ENCODE measurements around the gene QSOX2.
"Not testable (repeated sequence)": the region's sequence is repeated elsewhere in the genome, so short reads cannot be mapped to it uniquely, and the experiment has no call there.

Gene QSOX2

GRCh38 chr9:136244122-136244968 lies 1.3 kb downstream of the QSOX2 start:
- peak; percentile 80 for DNase-seq (ENCODE audit: low spot score)
- peaks cover 4% of the 10 kb centered on the region for H3K27me3 Mint-ChIP-seq (ENCODE audit: low read depth)
- H3K4me1 Mint-ChIP-seq (ENCODE audit: low read depth): peaks cover 29% of the 10 kb centered on the region

GRCh38 chr9:136243631-136244030 lies 2.0 kb downstream of the QSOX2 start:
- Mint-ChIP-seq H3K36me3 (ENCODE audit: low read depth) (peaks cover 5% of the 10 kb centered on the region), H3K4me1 (ENCODE audit: low read depth) (peaks cover 29% of the 10 kb centered on the region), H3K4me3 (peak overlapping the region; percentile 92), H3K9me3 (no peaks in the 10 kb centered on the region), H3K27ac (peak overlapping the region; percentile 86), H3K27me3 (ENCODE audit: low read depth) (peaks cover 4% of the 10 kb centered on the region)
- peak; percentile 18 for DNase-seq (ENCODE audit: low spot score)

More at GRCh38 chr9:136244122-136244968, 1.3 kb downstream of the QSOX2 start:
- no peaks in the 10 kb centered on the region for H3K9me3 Mint-ChIP-seq
- peaks cover 5% of the 10 kb centered on the region for H3K36me3 Mint-ChIP-seq (ENCODE audit: low read depth)
- H3K4me3 Mint-ChIP-seq: peak overlapping the region; percentile 92
- peak overlapping the region; percentile 86 for H3K27ac Mint-ChIP-seq

- H3K27ac Mint-ChIP-seq: peak overlapping the region; percentile 86
- peak overlapping the region; percentile 92 for H3K4me3 Mint-ChIP-seq
- peaks cover 5% of the 10 kb centered on the region for H3K36me3 Mint-ChIP-seq (ENCODE audit: low read depth)
- DNase-seq (ENCODE audit: low spot score): no peak
- H3K27me3 Mint-ChIP-seq (ENCODE audit: low read depth): peaks cover 4% of the 10 kb centered on the region
- H3K9me3 Mint-ChIP-seq: no peaks in the 10 kb centered on the region
- peaks cover 29% of the 10 kb centered on the region for H3K4me1 Mint-ChIP-seq (ENCODE audit: low read depth)
Observed at GRCh38 chr9:136242918-136243525, 2.6 kb downstream of the QSOX2 start.

- no peak overlapping the region for H3K4me3 Mint-ChIP-seq
- H3K9me3 Mint-ChIP-seq: no peaks in the 10 kb centered on the region
- no peak overlapping the region for H3K27ac Mint-ChIP-seq
- H3K27me3 Mint-ChIP-seq (ENCODE audit: low read depth): peaks cover 3% of the 10 kb centered on the region
- no peak for DNase-seq (ENCODE audit: low spot score)
- H3K4me1 Mint-ChIP-seq (ENCODE audit: low read depth): peaks cover 29% of the 10 kb centered on the region
- peaks cover 5% of the 10 kb centered on the region for H3K36me3 Mint-ChIP-seq (ENCODE audit: low read depth)
Observed at GRCh38 chr9:136242248-136242647, 3.4 kb downstream of the QSOX2 start.

- no peak overlapping the region for H3K27ac Mint-ChIP-seq
- no peaks in the 10 kb centered on the region for H3K27me3 Mint-ChIP-seq (ENCODE audit: low read depth)
- H3K36me3 Mint-ChIP-seq (ENCODE audit: low read depth): peaks cover 5% of the 10 kb centered on the region
- no peaks in the 10 kb centered on the region for H3K9me3 Mint-ChIP-seq
- DNase-seq (ENCODE audit: low spot score): no peak
- no peak overlapping the region for H3K4me3 Mint-ChIP-seq
- H3K4me1 Mint-ChIP-seq (ENCODE audit: low read depth): peaks cover 29% of the 10 kb centered on the region
Observed at GRCh38 chr9:136241542-136241941, 4.1 kb downstream of the QSOX2 start.

- Mint-ChIP-seq H3K4me3 (no peak overlapping the region), H3K4me1 (ENCODE audit: low read depth) (peaks cover 26% of the 10 kb centered on the region), H3K36me3 (ENCODE audit: low read depth) (peaks cover 5% of the 10 kb centered on the region), H3K9me3 (no peaks in the 10 kb centered on the region), H3K27ac (no peak overlapping the region), H3K27me3 (ENCODE audit: low read depth) (no peaks in the 10 kb centered on the region)
- no peak for DNase-seq (ENCODE audit: low spot score)
Observed at GRCh38 chr9:136240941-136241340, 4.7 kb downstream of the QSOX2 start.

- H3K27me3 Mint-ChIP-seq (ENCODE audit: low read depth): no peaks in the 10 kb centered on the region
- no peak overlapping the region for H3K27ac Mint-ChIP-seq
- H3K36me3 Mint-ChIP-seq (ENCODE audit: low read depth): peaks cover 7% of the 10 kb centered on the region
- H3K9me3 Mint-ChIP-seq: no peaks in the 10 kb centered on the region
- H3K4me1 Mint-ChIP-seq (ENCODE audit: low read depth): peaks cover 23% of the 10 kb centered on the region
- DNase-seq (ENCODE audit: low spot score): no peak
- no peak overlapping the region for H3K4me3 Mint-ChIP-seq
Observed at GRCh38 chr9:136239983-136240330, 5.7 kb downstream of the QSOX2 start.

- H3K4me3 Mint-ChIP-seq: no peak overlapping the region
- H3K4me1 Mint-ChIP-seq (ENCODE audit: low read depth): peaks cover 19% of the 10 kb centered on the region
- peaks cover 8% of the 10 kb centered on the region for H3K36me3 Mint-ChIP-seq (ENCODE audit: low read depth)
- no peak for DNase-seq (ENCODE audit: low spot score)
- no peaks in the 10 kb centered on the region for H3K27me3 Mint-ChIP-seq (ENCODE audit: low read depth)
- H3K27ac Mint-ChIP-seq: peak overlapping the region; percentile 31
- H3K9me3 Mint-ChIP-seq: no peaks in the 10 kb centered on the region
Observed at GRCh38 chr9:136239135-136239982, 6.3 kb downstream of the QSOX2 start.

GRCh38 chr9:136238342-136238732 lies 7.3 kb downstream of the QSOX2 start:
- no peak for DNase-seq (ENCODE audit: low spot score)
- Mint-ChIP-seq H3K36me3 (ENCODE audit: low read depth) (peaks cover 10% of the 10 kb centered on the region), H3K4me1 (ENCODE audit: low read depth) (peaks cover 16% of the 10 kb centered on the region), H3K4me3 (no peak overlapping the region), H3K27me3 (ENCODE audit: low read depth) (no peaks in the 10 kb centered on the region), H3K9me3 (no peaks in the 10 kb centered on the region), H3K27ac (no peak overlapping the region)

- Mint-ChIP-seq H3K4me3 (no peak overlapping the region), H3K9me3 (no peaks in the 10 kb centered on the region), H3K27ac (no peak overlapping the region), H3K27me3 (ENCODE audit: low read depth) (no peaks in the 10 kb centered on the region), H3K4me1 (ENCODE audit: low read depth) (peaks cover 14% of the 10 kb centered on the region), H3K36me3 (ENCODE audit: low read depth) (peaks cover 11% of the 10 kb centered on the region)
- DNase-seq (ENCODE audit: low spot score): no peak
Observed at GRCh38 chr9:136237486-136238341, 7.9 kb downstream of the QSOX2 start.

GRCh38 chr9:136236471-136237410 lies 8.9 kb downstream of the QSOX2 start:
- H3K4me3 Mint-ChIP-seq; H3K27ac Mint-ChIP-seq; H3K9me3 Mint-ChIP-seq; DNase-seq (ENCODE audit: low spot score); H3K27me3 Mint-ChIP-seq (ENCODE audit: low read depth): not testable (repeated sequence)
- H3K36me3 Mint-ChIP-seq (ENCODE audit: low read depth): peaks cover 13% of the 10 kb centered on the region
- peaks cover 22% of the 10 kb centered on the region for H3K4me1 Mint-ChIP-seq (ENCODE audit: low read depth)

GRCh38 chr9:136235709-136236455 lies 9.7 kb downstream of the QSOX2 start:
- no peak overlapping the region for H3K27ac Mint-ChIP-seq
- H3K36me3 Mint-ChIP-seq (ENCODE audit: low read depth): peaks cover 16% of the 10 kb centered on the region
- H3K27me3 Mint-ChIP-seq (ENCODE audit: low read depth): no peaks in the 10 kb centered on the region
- H3K4me1 Mint-ChIP-seq (ENCODE audit: low read depth): peaks cover 29% of the 10 kb centered on the region
- no peak overlapping the region for H3K4me3 Mint-ChIP-seq
- H3K9me3 Mint-ChIP-seq: no peaks in the 10 kb centered on the region
- DNase-seq (ENCODE audit: low spot score): no peak

All from T-helper 2 cell treated with Interferon-gamma antibody and Interleukin-4, amounts not matched to agents 5 μg/mL and 100 μg/mL, for 36 hours (primary cell).